ENCODE results near the gene ADAD2. TPM values are rescaled to one million over a fixed set of nuclear protein-coding genes. Genes with fewer than 3 reads are reported as not detected.
A peak's percentile ranks its signal among the peaks of the same experiment; 100 is the strongest.

The ADAD2 gene
- total RNA-seq, 4 donors from 2014 or later, result not detected

DNA sequence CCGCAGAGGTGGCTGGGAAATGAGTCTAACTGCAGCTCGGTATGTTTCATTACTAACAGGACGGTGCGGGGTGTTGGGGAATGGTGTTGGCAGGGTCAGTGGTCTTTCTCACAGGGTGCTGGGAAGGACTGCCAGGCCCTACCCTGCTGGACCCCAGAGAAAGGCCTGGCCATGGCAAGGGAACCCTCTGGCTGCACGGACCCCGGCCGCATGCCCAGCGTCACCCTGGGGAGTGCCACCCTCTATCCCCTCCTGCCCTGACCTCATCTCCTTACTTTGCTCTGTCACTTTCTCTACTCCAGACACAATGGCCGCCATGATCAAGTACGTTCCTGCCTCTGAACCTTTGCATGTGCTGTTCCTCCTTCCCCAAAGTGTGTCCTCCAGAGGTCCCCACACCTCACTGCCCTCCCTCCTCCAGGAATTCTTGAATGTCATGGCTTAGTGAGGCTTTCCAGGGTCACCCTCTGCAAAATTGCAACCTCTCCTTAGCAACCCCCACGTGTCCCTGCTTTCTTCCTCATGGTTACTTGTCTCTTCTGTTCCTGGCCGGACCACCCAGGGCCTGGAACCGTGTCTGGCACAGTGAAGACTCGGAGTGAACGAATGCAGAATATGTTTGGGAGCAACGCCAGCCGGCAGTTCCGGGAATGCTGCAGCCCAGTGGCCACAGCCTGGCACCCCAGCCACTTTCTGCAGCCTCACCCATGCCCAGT, 15.2 kb downstream of the ADAD2 start:
- Histone ChIP-seq H3K27me3 (no peaks in the 10 kb centered on the region), H3K27ac (no peak overlapping the region), H3K4me1 (no peaks in the 10 kb centered on the region), H3K4me3 (no peak overlapping the region), H3K36me3 (no peaks in the 10 kb centered on the region), H3K9me3 (no peaks in the 10 kb centered on the region)
- in situ Hi-C loops (cut with MboI; ENCODE audit: low sequenced_read_pairs in 4 of 4) (no loop called here), intact Hi-C loops (cut with DNase I; ENCODE audit: low total_unique reads) (no loop called here)
- TF ChIP-seq POLR2A (IDR thresholded peaks at IDR 0.05), result no peak
- TF ChIP-seq, protein P1, sequence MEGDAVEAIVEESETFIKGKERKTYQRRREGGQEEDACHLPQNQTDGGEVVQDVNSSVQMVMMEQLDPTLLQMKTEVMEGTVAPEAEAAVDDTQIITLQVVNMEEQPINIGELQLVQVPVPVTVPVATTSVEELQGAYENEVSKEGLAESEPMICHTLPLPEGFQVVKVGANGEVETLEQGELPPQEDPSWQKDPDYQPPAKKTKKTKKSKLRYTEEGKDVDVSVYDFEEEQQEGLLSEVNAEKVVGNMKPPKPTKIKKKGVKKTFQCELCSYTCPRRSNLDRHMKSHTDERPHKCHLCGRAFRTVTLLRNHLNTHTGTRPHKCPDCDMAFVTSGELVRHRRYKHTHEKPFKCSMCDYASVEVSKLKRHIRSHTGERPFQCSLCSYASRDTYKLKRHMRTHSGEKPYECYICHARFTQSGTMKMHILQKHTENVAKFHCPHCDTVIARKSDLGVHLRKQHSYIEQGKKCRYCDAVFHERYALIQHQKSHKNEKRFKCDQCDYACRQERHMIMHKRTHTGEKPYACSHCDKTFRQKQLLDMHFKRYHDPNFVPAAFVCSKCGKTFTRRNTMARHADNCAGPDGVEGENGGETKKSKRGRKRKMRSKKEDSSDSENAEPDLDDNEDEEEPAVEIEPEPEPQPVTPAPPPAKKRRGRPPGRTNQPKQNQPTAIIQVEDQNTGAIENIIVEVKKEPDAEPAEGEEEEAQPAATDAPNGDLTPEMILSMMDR (IDR thresholded peaks at IDR 0.05 in 4 of 5, conservative IDR thresholded peaks at IDR 0.05 in 1 of 5), result no peak
- ATAC-seq, result no peak
- DNase-seq, result no peak

- no peak for ATAC-seq
- Histone ChIP-seq H3K27me3 (no peaks in the 10 kb centered on the region), H3K36me3 (no peaks in the 10 kb centered on the region), H3K27ac (no peak overlapping the region), H3K4me1 (no peaks in the 10 kb centered on the region), H3K4me3 (no peak overlapping the region), H3K9me3 (no peaks in the 10 kb centered on the region)
- in situ Hi-C loops (cut with MboI; ENCODE audit: low sequenced_read_pairs in 4 of 4), result no loop called here
- intact Hi-C loops (cut with DNase I; ENCODE audit: low total_unique reads), result no loop called here
- no peak for DNase-seq
- TF ChIP-seq POLR2A (IDR thresholded peaks at IDR 0.05), result no peak
- TF ChIP-seq, protein P1 (IDR thresholded peaks at IDR 0.05 in 4 of 5, conservative IDR thresholded peaks at IDR 0.05 in 1 of 5), result no peak
These were observed 16.3 kb downstream of the ADAD2 start for GRCh38 chr16:84207251-84207650.

DNA sequence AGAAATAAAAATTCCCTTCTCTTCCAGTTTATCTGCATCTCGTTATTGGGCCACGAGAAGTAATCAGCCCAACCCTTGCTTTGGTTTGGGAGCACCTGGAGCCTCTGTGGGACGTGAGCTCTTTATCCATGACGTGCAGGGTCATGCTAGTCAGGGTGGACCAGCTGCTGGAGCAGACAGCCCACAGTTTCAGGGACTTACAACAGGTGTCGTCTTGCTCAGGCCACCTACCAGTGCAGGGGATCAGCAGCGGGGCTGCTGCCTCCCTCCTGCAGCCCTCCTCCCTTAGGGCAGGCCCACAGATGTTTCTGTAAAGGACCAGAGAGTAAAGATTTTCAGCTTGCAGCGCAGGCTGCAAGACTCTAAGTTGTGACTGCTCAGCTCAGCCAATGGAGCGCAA, 16.9 kb downstream of the ADAD2 start:
- Histone ChIP-seq H3K4me1 (no peaks in the 10 kb centered on the region), H3K36me3 (no peaks in the 10 kb centered on the region), H3K27ac (no peak overlapping the region), H3K27me3 (no peaks in the 10 kb centered on the region), H3K9me3 (no peaks in the 10 kb centered on the region), H3K4me3 (no peak overlapping the region)
- intact Hi-C loops (cut with DNase I; ENCODE audit: low total_unique reads), result no loop called here
- no peak for TF ChIP-seq POLR2A (IDR thresholded peaks at IDR 0.05)
- TF ChIP-seq, protein P1 (IDR thresholded peaks at IDR 0.05 in 4 of 5, conservative IDR thresholded peaks at IDR 0.05 in 1 of 5), result no peak
- in situ Hi-C loops (cut with MboI; ENCODE audit: low sequenced_read_pairs in 4 of 4), result no loop called here
- ATAC-seq (no peak), DNase-seq (no peak)

DNA sequence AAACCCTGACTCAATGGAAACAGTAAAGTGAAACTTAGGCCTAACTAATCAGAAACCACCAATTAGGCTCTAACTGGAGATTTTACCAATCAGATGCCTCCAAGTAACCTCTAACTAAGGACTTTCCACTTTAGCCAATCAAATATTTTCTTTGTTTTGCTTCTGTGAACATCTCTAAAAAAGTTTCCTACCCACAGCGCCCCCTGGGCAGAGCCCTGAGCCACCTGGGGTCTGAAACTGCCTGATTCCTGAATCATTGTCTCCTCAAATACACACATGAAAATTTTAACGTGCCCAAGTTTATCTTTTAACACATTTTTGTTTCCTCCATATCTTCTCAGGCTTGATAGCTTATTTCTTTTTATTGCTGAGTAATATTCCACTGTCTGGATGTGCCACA, 19.0 kb downstream of the ADAD2 start:
- in situ Hi-C loops (cut with MboI; ENCODE audit: low sequenced_read_pairs in 4 of 4) (no loop called here), intact Hi-C loops (cut with DNase I; ENCODE audit: low total_unique reads) (no loop called here)
- no peaks in the 10 kb centered on the region for H3K27me3 ChIP-seq
- H3K4me3 ChIP-seq, result no peak overlapping the region
- DNase-seq, result no peak
- no peak for TF ChIP-seq POLR2A (IDR thresholded peaks at IDR 0.05)
- TF ChIP-seq, protein P1 (IDR thresholded peaks at IDR 0.05 in 4 of 5, conservative IDR thresholded peaks at IDR 0.05 in 1 of 5), result no peak
- no peaks in the 10 kb centered on the region for H3K9me3 ChIP-seq
- ATAC-seq, result no peak
- no peaks in the 10 kb centered on the region for H3K36me3 ChIP-seq
- no peak overlapping the region for H3K27ac ChIP-seq
- peaks cover 9 to 12% of the 10 kb centered on the region in 2 donors for H3K4me1 ChIP-seq

- H3K4me1 ChIP-seq, result peaks cover 9 to 18% of the 10 kb centered on the region in 2 donors
- no peak for DNase-seq
- in situ Hi-C loops (cut with MboI; ENCODE audit: low sequenced_read_pairs in 4 of 4), result no loop called here
- no peaks in the 10 kb centered on the region for H3K36me3 ChIP-seq
- H3K9me3 ChIP-seq, result no peaks in the 10 kb centered on the region
- no peaks in the 10 kb centered on the region for H3K27me3 ChIP-seq
- H3K4me3 ChIP-seq, result no peak overlapping the region
- H3K27ac ChIP-seq, result peak overlapping the region in 1 of 4 donors; percentile 89
- ATAC-seq, result no peak
- intact Hi-C loops (cut with DNase I; ENCODE audit: low total_unique reads), result no loop called here
- TF ChIP-seq, protein P1 (IDR thresholded peaks at IDR 0.05 in 4 of 5, conservative IDR thresholded peaks at IDR 0.05 in 1 of 5), result no peak
- no peak for TF ChIP-seq POLR2A (IDR thresholded peaks at IDR 0.05)
These were observed 21.2 kb downstream of the ADAD2 start for GRCh38 chr16:84212154-84212553.

Data from gastrocnemius medialis (tissue), 4 donors.